GM04504 (cell line): ENCODE measurements around the gene SFXN2.
A peak's percentile ranks its signal among the peaks of the same experiment; 100 is the strongest.
"Not testable (repeated sequence)": the region's sequence is repeated elsewhere in the genome, so short reads cannot be mapped to it uniquely, and the experiment has no call there.

ENCODE experiments used
- DNase-seq: peaks from one replicate; pipeline ENCODE4 v3.0.0-alpha.2; 2012; ENCODE audit warnings: low read depth

SFXN2 gene

GRCh38 chr10:102720775-102721301 lies 6.4 kb downstream of the SFXN2 start:
- no peak for DNase-seq

- DNase-seq = no peak
Observed at GRCh38 chr10:102721954-102722353, 7.5 kb downstream of the SFXN2 start.

DNA sequence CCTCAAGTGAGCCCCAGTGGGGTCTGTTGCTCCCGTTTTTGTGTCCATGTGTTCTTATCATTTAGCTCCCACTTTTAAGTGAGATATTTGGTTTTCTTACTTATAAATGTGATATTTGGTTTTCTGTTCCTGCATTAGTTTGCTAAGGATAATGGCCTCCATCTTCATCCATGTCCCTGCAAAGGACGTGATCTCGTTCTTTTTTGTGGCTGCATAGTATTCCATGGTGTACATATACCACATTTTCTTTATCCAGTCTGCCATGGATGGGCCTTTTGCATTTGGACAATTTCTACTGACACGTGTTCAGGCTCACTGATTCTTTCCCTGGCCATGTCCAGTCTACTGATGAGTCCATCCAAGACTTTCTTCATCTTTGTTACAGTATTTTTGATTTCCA lies 9.6 kb downstream of the SFXN2 start:
- no peak for DNase-seq

GRCh38 chr10:102726274-102726673 lies 11.8 kb downstream of the SFXN2 start:
- no peak for DNase-seq

GRCh38 chr10:102727037-102727818 lies 12.8 kb downstream of the SFXN2 start:
- no peak for DNase-seq

DNA sequence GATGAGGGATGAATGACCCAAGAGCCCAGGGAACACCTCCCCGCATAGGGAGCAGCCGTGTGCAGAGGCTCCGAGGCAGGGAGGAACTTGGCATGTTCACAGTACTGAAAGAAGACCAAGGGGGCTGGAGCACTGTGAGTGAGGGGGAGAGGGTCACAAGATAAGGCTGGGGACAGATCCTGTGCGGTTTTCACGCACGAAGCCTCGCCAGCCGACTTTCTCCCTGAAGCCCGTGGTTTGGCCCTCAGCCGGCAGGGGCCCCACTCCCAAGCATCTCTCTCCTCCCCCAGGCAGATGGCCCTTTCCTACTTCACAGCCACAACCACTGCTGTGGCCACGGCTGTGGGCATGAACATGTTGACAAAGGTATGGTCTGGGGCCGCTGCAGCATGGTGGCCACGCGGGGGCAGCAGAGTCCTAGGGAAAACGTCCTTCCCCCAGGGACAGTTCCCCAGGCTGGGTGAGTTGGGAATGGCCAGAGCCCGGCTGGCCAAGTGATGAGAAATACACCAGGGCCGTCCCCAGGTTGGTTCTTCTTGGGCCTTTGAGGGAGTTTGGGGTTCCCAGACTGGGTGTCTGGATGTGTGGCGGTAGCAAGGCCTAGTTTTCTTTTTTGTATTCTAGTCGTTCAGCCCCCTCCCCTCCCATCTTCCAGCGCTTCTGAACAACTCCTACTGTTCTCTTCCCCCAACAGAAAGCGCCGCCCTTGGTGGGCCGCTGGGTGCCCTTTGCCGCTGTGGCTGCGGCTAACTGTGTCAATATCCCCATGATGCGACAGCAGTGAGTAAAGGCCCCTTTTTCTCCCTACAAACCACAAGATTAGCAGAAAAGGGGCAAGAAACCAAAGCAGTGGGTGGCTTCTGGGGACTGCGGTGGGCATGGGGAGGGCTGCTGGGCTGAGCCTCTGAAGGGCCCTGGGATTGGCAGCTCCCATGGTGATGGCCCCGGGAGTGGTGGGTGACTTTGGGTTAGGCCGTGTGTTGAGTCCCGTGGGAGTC lies 14.9 kb downstream of the SFXN2 start:
- DNase-seq = peak; percentile 66

DNA sequence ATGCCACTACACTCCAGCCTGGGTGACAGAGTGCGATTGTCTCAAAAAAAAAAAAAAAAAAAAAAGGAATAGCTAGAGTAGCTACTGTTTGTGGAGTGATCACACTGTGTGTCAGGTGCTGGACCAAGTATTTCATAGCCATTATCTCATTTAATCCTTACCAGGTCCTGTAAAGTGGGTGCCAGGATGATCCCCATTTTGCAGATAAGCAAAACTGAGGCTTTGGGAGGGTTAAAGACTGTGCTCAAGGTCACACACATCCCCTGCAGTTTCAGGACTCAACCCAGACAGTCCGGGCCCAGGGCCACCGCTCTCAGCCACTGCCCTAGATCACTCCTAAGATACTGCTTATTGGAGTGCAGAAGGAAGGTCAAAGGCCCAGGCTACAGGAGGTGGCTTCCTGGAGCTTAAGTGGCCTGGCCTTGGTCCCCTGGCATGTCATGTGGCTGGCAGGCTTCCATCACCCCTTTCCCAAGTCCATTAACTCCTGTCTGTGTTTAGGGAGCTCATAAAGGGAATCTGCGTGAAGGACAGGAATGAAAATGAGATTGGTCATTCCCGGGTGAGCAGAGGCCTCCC lies 16.9 kb downstream of the SFXN2 start:
- DNase-seq = no peak

DNA sequence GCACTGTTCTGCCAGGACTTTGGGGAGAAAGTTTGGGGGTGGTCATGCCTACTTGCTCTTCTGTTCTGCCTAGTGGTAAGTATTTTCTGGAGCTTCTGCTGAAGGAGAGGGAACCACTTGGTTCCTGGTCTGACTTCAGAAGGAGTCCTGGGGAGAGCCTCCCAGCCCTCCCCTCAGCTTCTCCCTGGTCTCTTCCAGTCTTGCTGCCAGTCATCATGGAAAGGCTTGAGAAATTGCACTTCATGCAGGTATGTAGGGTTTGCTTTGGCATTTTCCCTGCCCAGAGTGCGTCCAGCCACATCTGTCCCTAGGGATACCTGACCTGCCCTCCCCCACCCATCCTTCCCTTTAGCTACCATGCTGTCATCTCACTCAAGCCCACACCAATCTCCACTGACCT lies 18.2 kb downstream of the SFXN2 start:
- no peak for DNase-seq

DNA sequence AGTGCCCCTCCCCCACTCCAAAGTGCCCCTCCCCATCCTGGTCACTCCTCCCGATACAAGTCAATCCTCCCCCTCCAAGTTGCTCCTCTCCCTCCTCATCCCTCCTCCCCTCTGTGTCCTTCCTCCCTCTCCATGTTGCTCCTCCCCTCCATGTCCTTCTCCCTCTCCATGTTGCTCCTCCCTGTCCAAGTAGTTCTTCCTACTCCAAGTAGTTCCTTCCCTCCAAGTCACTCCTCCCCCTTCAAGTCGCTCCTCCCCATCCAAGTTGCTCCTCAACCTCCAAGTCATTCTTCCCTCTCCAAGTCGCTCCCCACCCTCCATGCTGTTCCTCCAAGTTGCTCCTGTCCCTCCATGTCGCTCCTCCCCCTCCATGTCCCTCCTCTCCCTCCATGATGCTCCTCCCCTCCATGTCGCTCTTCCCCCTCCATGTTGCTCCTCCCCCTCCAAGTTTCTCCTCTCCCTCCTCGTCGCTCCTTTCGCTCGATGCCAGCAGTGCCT lies 20.7 kb downstream of the SFXN2 start:
- DNase-seq = no peak

DNA sequence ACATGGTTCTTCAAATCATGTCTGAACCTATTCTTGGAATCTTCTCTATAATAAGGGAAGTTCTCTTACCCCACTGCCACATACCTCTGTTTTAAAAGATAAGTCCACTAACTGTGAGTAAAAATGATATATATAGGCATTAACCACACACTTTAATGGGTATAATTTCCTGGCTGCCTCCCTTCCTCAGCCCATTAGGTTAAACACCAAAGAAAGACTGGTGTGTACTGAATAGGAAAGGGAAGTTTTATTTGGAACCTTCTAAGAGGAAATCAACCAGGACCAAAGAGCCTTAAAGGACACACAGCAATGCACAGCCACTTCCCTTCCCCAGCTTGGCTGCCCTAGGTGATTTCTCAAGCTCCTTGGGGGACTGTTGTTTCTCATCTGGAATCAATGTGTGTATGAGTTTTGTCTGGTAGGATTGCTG lies 24.3 kb downstream of the SFXN2 start:
- no peak for DNase-seq

GRCh38 chr10:102740229-102740628 lies 25.8 kb downstream of the SFXN2 start:
- DNase-seq = no peak

DNA sequence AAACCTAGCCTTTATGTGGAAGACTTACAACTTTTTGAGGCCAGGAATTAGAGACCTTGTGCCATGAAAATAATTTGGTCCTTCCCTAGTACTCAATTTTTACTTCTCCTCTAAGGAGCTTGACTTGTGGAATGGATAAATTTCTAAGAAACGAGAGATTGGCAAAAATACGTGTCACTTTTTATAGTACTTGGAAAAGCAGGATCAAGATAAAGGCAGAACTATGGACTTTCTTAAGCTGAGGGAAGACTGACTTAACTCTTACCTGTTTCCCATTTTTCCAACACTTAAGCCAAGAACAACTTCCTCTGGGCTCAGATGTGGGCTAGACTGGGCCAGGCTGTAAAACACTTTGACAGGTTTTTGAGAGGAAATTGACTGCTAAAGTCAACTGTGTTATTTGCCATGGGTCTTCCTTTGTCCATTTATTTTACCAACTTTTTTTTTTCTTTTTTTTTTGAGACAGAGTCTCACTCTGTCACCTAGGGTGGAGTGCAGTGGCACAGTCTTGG lies 27.3 kb downstream of the SFXN2 start:
- no peak for DNase-seq

DNA sequence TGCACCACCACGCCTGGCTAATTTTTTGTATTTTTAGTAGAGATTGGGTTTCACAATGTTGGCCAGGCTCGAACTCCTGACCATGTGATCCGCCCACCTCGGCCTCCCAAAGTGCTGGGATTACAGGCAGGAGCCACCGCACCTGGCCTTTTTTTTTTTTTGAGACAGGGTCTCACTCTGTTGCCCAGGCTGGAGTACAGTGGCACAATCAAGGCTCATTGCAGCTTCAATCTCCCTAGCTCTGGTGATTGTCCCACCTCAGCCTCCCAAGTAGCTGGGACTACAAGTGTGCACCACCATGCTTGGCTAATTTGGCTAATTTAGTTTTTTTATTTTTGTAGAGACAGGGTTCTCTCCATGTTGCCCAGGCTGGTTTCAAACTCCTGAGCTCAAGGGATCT lies 27.9 kb downstream of the SFXN2 start:
- not testable (repeated sequence) for DNase-seq

DNA sequence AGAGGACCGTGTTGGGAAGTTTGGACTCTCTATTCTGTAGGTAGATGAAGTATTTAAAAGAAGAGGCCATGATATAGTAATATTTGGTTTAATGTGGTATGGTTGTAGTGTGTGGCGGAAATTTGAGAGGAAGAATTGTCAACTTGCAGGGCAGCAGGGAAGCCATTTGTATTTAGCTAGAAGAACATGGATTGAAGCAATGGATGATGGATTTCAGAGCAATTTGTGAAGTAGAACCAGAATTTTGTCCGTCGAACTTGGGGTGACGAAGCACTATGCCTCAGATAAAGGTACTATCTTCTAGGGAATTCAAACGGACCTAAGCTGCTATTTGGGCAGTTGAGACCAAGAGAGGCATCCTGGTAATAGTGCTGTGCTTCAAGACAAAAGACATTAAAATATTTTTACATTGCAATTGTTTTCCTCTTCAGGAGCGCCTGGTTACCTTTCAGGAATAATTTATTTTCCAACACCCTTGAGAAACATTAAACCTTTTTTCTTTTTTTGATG lies 28.7 kb downstream of the SFXN2 start:
- DNase-seq = no peak

GRCh38 chr10:102743588-102744373 lies 29.3 kb downstream of the SFXN2 start, which contains the start of gene WBP1L:
Gene WBP1L (plus strand): TSS chr10:102743948. CDS start chr10:102744054, 106 bp downstream.
- peak; percentile 99 for DNase-seq

GRCh38 chr10:102744374-102745051 lies 30.1 kb downstream of the SFXN2 start:
- DNase-seq = no peak

GRCh38 chr10:102745157-102745556 lies 30.7 kb downstream of the SFXN2 start:
- DNase-seq = no peak

DNA sequence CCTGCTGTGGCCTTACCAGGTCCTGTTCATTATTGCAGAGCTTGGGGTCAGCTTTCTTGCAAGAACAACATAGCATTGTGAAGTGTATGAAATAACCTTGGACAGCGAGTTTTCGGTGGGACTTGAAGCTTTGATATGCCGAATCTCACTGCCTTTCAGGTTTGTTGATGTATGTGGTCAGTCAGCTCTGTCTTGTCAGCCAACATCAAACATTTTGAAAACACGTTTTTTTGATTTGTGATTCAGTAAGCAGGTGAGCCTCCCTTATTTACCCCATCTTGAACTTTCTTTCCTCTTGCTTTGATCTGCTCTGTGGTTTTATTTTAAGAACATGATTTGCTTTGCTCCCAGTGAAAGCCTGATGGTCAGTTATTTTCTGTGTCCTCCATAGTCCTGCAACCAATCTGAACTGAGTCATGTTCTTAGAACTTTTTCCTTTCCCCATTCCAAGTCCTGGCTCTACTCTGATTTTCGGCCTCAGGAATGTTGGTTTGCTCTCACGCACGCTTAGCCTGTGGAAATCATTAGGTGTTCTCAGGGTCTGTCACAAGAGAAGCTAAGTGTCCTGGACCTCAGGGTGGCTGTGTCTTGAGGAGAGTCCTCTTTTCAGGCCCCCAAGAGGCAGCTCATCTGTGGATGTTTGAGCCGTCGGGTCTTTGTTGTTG lies 38.0 kb downstream of the SFXN2 start:
- peak; percentile 91 for DNase-seq

DNA sequence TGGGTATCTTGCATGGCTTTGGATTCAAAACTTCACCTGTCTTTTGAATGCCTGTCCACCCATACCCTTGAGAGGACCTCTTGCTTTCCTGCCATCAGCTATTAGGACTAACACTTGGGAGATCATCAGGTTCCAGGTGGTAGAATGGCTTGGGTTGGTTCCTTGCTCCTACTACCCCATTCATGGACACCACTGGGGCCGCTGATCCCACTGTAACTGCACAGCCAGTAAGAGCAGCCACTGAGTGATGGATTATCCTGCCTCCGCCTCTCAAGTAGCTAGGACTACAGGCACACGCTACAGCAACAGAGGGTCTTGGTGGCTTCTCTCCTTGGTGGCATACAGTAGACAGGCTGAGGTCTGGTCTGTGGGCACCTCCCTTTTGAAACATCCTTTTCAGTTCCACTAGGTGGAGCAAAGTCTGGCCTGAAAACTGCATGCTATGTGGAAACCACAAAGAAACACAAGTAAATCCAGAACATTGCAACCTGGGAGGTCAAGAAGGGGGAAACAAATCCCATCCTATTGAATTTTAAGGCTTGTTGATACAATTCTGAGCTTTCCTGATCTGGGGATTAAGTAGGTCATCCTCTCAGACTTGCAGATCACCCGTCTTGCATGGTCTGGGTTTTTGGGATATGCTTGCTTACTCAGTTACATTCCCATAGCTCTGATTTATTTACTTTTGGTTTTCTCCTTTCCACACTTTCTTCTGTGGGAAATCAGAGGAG lies 38.7 kb downstream of the SFXN2 start:
- DNase-seq = no peak
